ENCODE data around the gene CILP2.
A peak's percentile ranks its signal among the peaks of the same experiment; 100 is the strongest.

The CILP2 gene

DNA sequence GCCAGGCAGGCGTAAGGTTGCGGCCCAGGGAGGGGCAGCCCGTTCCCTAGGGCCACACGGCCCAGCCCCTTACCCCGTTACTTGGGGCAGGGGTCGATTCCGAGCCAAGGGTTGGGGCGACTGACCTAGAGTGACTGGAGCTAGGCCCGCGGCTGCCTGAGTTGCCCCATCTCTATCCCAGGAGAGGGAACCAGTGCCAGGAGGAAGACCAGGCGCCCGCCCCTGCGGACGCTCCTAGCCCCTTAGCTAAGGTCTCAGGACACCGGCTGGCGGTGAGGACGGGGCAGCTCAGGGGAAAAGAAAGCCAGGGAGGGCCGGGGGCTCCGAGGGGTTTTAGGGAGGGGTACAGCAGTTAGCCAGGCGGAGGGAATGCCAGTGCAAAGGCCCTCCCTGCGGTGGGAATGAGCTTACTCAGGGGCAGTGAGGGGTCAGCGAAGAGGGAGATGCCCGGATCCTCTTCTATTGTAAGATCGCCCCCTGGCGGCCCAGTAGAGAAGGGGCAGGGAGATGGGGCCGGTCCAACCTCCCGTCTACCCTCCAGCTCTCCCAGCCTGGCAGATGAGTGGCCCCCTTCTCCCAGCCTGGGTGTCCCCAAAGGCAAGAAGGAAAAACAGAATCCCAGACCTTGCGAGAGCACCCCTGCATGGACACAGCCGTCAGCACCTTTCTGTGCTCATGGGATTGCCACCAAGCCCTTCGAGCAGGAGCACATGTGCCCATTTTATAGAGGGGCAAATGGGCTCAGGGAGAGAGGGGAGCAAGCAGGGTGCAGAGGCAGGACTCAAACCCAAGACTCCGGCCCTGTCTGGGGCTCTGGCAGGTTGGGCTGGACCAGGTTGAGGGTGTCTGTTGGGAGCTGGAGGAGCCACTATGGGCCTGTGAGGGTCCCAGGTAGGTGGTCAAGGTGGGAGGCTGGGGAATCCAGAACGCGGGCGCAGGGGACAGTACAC is 16.3 kb downstream of the CILP2 start:
- Histone ChIP-seq H3K9ac (no peak overlapping the region), H3K4me1 (peaks cover 0 to 25% (median 17%) of the 10 kb centered on the region in 10 experiments; a peak in 17 of 20 replicates), H3K27ac (no peak overlapping the region), H3K4me3 (no peak overlapping the region), H3K36me3 (no peaks in the 10 kb centered on the region), H4K20me1 (no peaks in the 10 kb centered on the region), H3K27me3 (no peaks in the 10 kb centered on the region), H3K9me3 (replicated peaks in 1 of 11) (no peaks in the 10 kb centered on the region; a peak in 1 of 22 replicates), H3K4me2 (no peak overlapping the region)
- TF ChIP-seq Cebpa-rat (IDR thresholded peaks at IDR 0.05): no peak

DNA sequence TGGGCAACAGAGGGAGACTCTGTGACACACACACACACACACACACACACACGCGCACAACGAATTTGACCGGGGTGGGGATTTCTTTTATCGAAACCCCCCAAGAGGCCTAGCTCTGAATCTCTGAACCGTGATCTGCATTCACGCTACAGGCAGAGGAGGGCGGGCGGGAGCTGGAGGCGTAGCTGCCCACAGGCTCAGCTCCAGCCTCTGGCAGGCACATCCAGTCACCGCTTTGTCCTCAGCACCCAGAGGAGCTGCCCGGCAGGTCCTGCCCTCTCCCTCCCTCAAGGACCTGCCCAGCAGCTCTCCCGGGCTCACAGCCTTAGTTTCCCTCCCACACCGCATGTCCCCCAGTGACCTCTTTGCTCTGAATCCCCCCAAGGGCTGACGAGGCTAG is 20.0 kb downstream of the CILP2 start:
- no peaks in the 10 kb centered on the region for H3K9me3 ChIP-seq (replicated peaks in 1 of 11)
- no peak overlapping the region for H3K27ac ChIP-seq
- H3K9ac ChIP-seq: no peak overlapping the region
- peaks cover 9 to 26% (median 19%) of the 10 kb centered on the region in 10 experiments for H3K4me1 ChIP-seq
- H3K4me2 ChIP-seq: peak overlapping the region in 4 of 11 experiments; percentile 17 to 53 (median 23); a peak in 4 of 22 replicates
- H3K27me3 ChIP-seq: no peaks in the 10 kb centered on the region
- no peaks in the 10 kb centered on the region for H3K36me3 ChIP-seq
- no peak for TF ChIP-seq Cebpa-rat (IDR thresholded peaks at IDR 0.05)
- H3K4me3 ChIP-seq: no peak overlapping the region
- H4K20me1 ChIP-seq: no peaks in the 10 kb centered on the region; a peak in 1 of 22 replicates

GRCh38 chr19:19558636-19559035 is 20.6 kb downstream of the CILP2 start:
- Histone ChIP-seq H3K4me2 (peak overlapping the region in 7 of 11 experiments; percentile 17 to 57 (median 48); a peak in 9 of 22 replicates), H3K9me3 (replicated peaks in 1 of 11) (no peaks in the 10 kb centered on the region), H3K27ac (no peak overlapping the region), H3K27me3 (no peaks in the 10 kb centered on the region), H3K36me3 (no peaks in the 10 kb centered on the region), H3K9ac (no peak overlapping the region), H3K4me3 (no peak overlapping the region), H4K20me1 (no peaks in the 10 kb centered on the region; a peak in 1 of 22 replicates), H3K4me1 (peaks cover 9 to 26% (median 19%) of the 10 kb centered on the region in 10 experiments)
- TF ChIP-seq Cebpa-rat (IDR thresholded peaks at IDR 0.05): no peak

DNA sequence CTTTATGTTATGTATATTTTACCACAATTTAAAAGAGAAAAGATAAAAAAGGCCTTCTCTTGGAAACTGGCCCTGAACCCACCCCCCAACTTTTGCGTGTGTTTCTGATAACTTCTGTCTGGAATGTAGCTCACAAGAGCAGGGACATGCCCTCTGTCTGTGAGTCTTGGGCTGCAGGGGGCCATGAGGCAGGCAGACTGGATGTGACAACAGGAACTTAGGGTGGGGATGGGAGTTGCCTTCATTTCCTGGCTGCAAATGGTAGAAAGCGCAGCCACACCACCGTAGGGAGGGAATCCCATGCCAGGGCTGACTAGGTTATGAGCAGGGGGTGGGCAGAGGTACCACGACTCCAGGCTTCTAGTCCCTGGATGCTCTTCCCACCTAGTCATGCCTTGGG is 21.9 kb downstream of the CILP2 start:
- Histone ChIP-seq H3K27me3 (no peaks in the 10 kb centered on the region), H3K9ac (no peak overlapping the region; a peak in 1 of 22 replicates), H3K4me3 (no peak overlapping the region), H3K4me1 (peaks cover 9 to 26% (median 19%) of the 10 kb centered on the region in 10 experiments), H3K36me3 (peaks cover 0 to 6% (median 0%) of the 10 kb centered on the region in 11 experiments; a peak in 3 of 22 replicates), H3K27ac (peak overlapping the region in 2 of 11 experiments; percentile 9 to 38; a peak in 1 of 22 replicates), H3K9me3 (replicated peaks in 1 of 11) (no peaks in the 10 kb centered on the region), H4K20me1 (no peaks in the 10 kb centered on the region; a peak in 1 of 22 replicates), H3K4me2 (peak overlapping the region in 10 of 11 experiments; percentile 6 to 61 (median 48); a peak in 15 of 22 replicates)
- no peak for TF ChIP-seq Cebpa-rat (IDR thresholded peaks at IDR 0.05)

- Histone ChIP-seq H3K4me3 (no peak overlapping the region), H3K4me1 (peaks cover 9 to 29% (median 19%) of the 10 kb centered on the region in 10 experiments), H3K9me3 (replicated peaks in 1 of 11) (no peaks in the 10 kb centered on the region), H4K20me1 (no peaks in the 10 kb centered on the region; a peak in 1 of 22 replicates), H3K27me3 (no peaks in the 10 kb centered on the region), H3K36me3 (peaks cover 0 to 8% (median 1%) of the 10 kb centered on the region in 11 experiments; a peak in 4 of 22 replicates), H3K9ac (no peak overlapping the region; a peak in 1 of 22 replicates), H3K27ac (no peak overlapping the region), H3K4me2 (no peak overlapping the region)
- TF ChIP-seq Cebpa-rat (IDR thresholded peaks at IDR 0.05): no peak
Measured at GRCh38 chr19:19561946-19562664, 24.0 kb downstream of the CILP2 start.

DNA sequence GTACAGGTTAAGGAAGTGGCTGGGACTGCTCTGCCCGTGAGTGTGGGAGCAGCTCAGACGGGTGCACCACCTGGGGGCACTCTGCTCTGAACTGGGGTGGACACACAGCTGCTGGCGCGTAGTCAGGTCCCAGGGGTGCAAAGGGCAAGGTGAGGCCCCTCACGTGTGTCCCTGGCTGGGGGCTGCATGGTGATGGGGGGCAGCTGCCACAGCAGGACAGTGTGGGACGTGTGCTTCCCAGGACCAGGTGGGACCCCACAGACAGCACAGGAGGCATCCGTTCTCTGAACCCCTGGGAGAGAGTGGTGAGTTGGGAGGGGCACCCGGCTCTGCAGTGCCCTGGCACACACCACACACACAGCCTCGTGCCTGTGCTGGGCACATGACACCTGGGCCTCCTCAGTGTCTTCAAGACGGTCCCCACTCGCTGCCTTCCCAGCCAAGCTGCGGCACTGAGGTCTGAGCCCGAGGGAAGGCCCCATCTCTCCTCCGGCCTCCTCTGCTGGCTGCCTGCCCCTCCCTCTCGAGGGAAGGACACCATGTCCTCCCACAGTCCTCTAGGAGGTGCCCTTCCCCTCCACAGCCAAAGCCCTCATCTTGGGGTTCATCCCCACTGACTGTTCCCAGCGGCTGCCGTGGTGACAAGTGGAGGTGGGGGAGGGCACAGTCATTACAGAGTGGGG is 24.7 kb downstream of the CILP2 start:
- peaks cover 0 to 5% (median 3%) of the 10 kb centered on the region in 11 experiments; a peak in 11 of 22 replicates for H3K9me3 ChIP-seq (replicated peaks in 1 of 11)
- no peaks in the 10 kb centered on the region for H3K27me3 ChIP-seq
- no peak overlapping the region for H3K4me3 ChIP-seq
- H3K4me1 ChIP-seq: peaks cover 9 to 28% (median 19%) of the 10 kb centered on the region in 10 experiments
- H3K9ac ChIP-seq: no peak overlapping the region
- H3K36me3 ChIP-seq: peaks cover 0 to 8% (median 4%) of the 10 kb centered on the region in 11 experiments; a peak in 6 of 22 replicates
- no peaks in the 10 kb centered on the region; a peak in 1 of 22 replicates for H4K20me1 ChIP-seq
- no peak for TF ChIP-seq Cebpa-rat (IDR thresholded peaks at IDR 0.05)
- no peak overlapping the region for H3K27ac ChIP-seq
- H3K4me2 ChIP-seq: no peak overlapping the region

DNA sequence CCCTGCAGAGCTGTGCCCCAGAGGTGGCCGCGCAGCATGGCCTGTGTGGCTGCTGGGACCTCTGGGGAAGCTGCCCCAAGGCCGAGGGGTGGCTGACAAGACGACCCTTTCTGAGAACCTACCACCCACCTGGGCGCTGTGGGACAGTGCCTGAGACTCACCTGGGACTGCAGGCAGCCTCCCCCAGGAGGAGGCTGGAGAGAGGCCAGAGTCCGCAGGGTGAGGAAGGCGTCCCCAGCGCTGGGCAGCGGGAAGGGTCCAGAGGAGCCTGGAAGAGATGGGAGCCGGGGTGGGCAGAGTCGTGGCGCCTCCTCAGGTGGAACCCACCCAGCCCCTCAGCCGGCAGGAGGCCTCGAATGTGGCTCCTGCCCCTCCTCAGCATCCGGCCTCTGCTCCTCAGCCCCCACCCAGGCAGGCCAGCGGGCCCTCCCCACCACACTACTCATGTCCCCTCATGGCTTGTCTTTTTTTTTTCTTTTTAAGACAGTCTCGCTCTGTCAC is 25.3 kb downstream of the CILP2 start:
- H3K4me1 ChIP-seq: peaks cover 9 to 22% (median 17%) of the 10 kb centered on the region in 10 experiments
- no peaks in the 10 kb centered on the region; a peak in 1 of 22 replicates for H4K20me1 ChIP-seq
- peaks cover 0 to 8% (median 6%) of the 10 kb centered on the region in 11 experiments; a peak in 6 of 22 replicates for H3K36me3 ChIP-seq
- peaks cover 0 to 11% (median 8%) of the 10 kb centered on the region in 11 experiments; a peak in 14 of 22 replicates for H3K9me3 ChIP-seq (replicated peaks in 1 of 11)
- no peak overlapping the region for H3K4me3 ChIP-seq
- TF ChIP-seq Cebpa-rat (IDR thresholded peaks at IDR 0.05): no peak
- no peak overlapping the region for H3K4me2 ChIP-seq
- no peak overlapping the region for H3K9ac ChIP-seq
- H3K27ac ChIP-seq: no peak overlapping the region
- H3K27me3 ChIP-seq: no peaks in the 10 kb centered on the region

- Histone ChIP-seq H3K27me3 (no peaks in the 10 kb centered on the region), H3K4me3 (no peak overlapping the region), H3K27ac (no peak overlapping the region), H4K20me1 (no peaks in the 10 kb centered on the region; a peak in 1 of 22 replicates), H3K4me1 (peaks cover 0 to 11% (median 0%) of the 10 kb centered on the region in 10 experiments; a peak in 5 of 20 replicates), H3K9me3 (replicated peaks in 1 of 11) (peaks cover 0 to 21% (median 18%) of the 10 kb centered on the region in 11 experiments; a peak in 18 of 22 replicates), H3K4me2 (no peak overlapping the region), H3K9ac (no peak overlapping the region), H3K36me3 (peaks cover 0 to 23% (median 16%) of the 10 kb centered on the region in 11 experiments; a peak in 9 of 22 replicates)
- no peak for TF ChIP-seq Cebpa-rat (IDR thresholded peaks at IDR 0.05)
Measured at GRCh38 chr19:19566306-19566705, 28.2 kb downstream of the CILP2 start.
